Astrocyte of the spinal cord (primary cell): Measurements from ENCODE around the gene UFC1.

Source experiments
- DNase-seq: peaks from one replicate; pipeline ENCODE4 v3.0.0; 2011; ENCODE audit warnings: low read depth, low spot score
- H3K4me3 ChIP-seq: 2 replicates; pipeline ENCODE4 v1.5.1; 2011; ENCODE audit warnings: low read depth, mild to moderate bottlenecking, low read length, moderate library complexity
- CTCF ChIP-seq: IDR thresholded peaks from 2 replicates; pipeline ENCODE4 v1.5.1; 2012; ENCODE audit warnings: low read depth, mild to moderate bottlenecking, low read length, inconsistent platforms
- in situ Hi-C: cut with HindIII; loops from 2 replicates; pipeline ENCODE4 v1.10.0; 2017; ENCODE audit warnings: low sequenced_read_pairs

UFC1 gene

GRCh38 chr1:161160671-161161145, 6.9 kb downstream of the UFC1 start:
- no peak for DNase-seq
- H3K4me3 ChIP-seq = no peak overlapping the region
- TF ChIP-seq CTCF = no peak
- in situ Hi-C loops = no loop called here

GRCh38 chr1:161161652-161162051, 7.9 kb downstream of the UFC1 start:
- no peak for TF ChIP-seq CTCF
- no peak overlapping the region for H3K4me3 ChIP-seq
- no peak for DNase-seq
- in situ Hi-C loops = no loop called here

- DNase-seq = no peak
- TF ChIP-seq CTCF = no peak
- H3K4me3 ChIP-seq = no peak overlapping the region
- in situ Hi-C loops = no loop called here
These were observed 8.3 kb downstream of the UFC1 start for GRCh38 chr1:161162052-161162451.

GRCh38 chr1:161162806-161163205, 9.0 kb downstream of the UFC1 start:
- in situ Hi-C loops = no loop called here
- TF ChIP-seq CTCF = no peak
- DNase-seq = no peak

GRCh38 chr1:161163793-161164192, 10.0 kb downstream of the UFC1 start:
- in situ Hi-C loops = no loop called here
- DNase-seq = no peak
- H3K4me3 ChIP-seq = no peak overlapping the region
- no peak for TF ChIP-seq CTCF

More at GRCh38 chr1:161162806-161163205, 9.0 kb downstream of the UFC1 start:
- H3K4me3 ChIP-seq = no peak overlapping the region

- no peak for TF ChIP-seq CTCF
- peak overlapping the region; percentile 79 for H3K4me3 ChIP-seq
- no peak for DNase-seq
- in situ Hi-C loops = no loop called here
These were observed 11.3 kb downstream of the UFC1 start for GRCh38 chr1:161164901-161165610.
